ENCODE results near the gene NOTO.
A peak's percentile ranks its signal among the peaks of the same experiment; 100 is the strongest.

Gene NOTO

GRCh38 chr2:73203055-73203681 lies 794 bp downstream of the NOTO start:
- no peak for DNase-seq

- no peak for DNase-seq
Observed at GRCh38 chr2:73205611-73206010, 3.2 kb downstream of the NOTO start.

- no peak for DNase-seq
Observed at GRCh38 chr2:73208258-73208657, 5.9 kb downstream of the NOTO start.

- DNase-seq, result no peak
Observed at GRCh38 chr2:73210019-73210418, 7.6 kb downstream of the NOTO start.

- no peak for DNase-seq
Observed at GRCh38 chr2:73210696-73211095, 8.3 kb downstream of the NOTO start.

- DNase-seq, result no peak
Observed at GRCh38 chr2:73212098-73212447, 9.7 kb downstream of the NOTO start.

- peak; percentile 30 for DNase-seq
Observed at GRCh38 chr2:73212448-73213176, 10.2 kb downstream of the NOTO start.

GRCh38 chr2:73214120-73215035 lies 12.0 kb downstream of the NOTO start, which contains the start of gene SMYD5:
TSS of gene SMYD5 (plus strand) at chr2:73214245. CDS start at chr2:73214267, 22 bp downstream.
- DNase-seq, result peak; percentile 74

GRCh38 chr2:73215254-73215653 lies 12.9 kb downstream of the NOTO start:
- DNase-seq, result no peak

GRCh38 chr2:73217160-73217559 lies 14.8 kb downstream of the NOTO start:
- no peak for DNase-seq

- DNase-seq, result no peak
Observed at GRCh38 chr2:73217826-73218225, 15.5 kb downstream of the NOTO start.

GRCh38 chr2:73218298-73218697 lies 15.9 kb downstream of the NOTO start:
- no peak for DNase-seq

GRCh38 chr2:73223821-73224220 lies 21.4 kb downstream of the NOTO start:
- DNase-seq, result no peak

GRCh38 chr2:73225513-73226360 lies 23.4 kb downstream of the NOTO start:
- peak; percentile 45 for DNase-seq

GRCh38 chr2:73227086-73227485 lies 24.7 kb downstream of the NOTO start:
- no peak for DNase-seq

- no peak for DNase-seq
Observed at GRCh38 chr2:73228631-73229030, 26.3 kb downstream of the NOTO start.

GRCh38 chr2:73232403-73233153 lies 30.2 kb downstream of the NOTO start:
- DNase-seq, result no peak

GRCh38 chr2:73233154-73233931 lies 31.0 kb downstream of the NOTO start, which contains the start of gene PRADC1:
TSS of gene PRADC1 (minus strand) at chr2:73233239. CDS start at chr2:73233160, 79 bp downstream.
- peak; percentile 98 for DNase-seq

- DNase-seq, result peak; percentile 75
Observed at GRCh38 chr2:73233932-73234832, 31.8 kb downstream of the NOTO start, which contains the start of gene CCT7. TSS of gene CCT7 (plus strand) at chr2:73234308. CDS start at chr2:73234379, 71 bp downstream.
